ENCODE data around the gene ISG20L2.

ISG20L2 gene

DNA sequence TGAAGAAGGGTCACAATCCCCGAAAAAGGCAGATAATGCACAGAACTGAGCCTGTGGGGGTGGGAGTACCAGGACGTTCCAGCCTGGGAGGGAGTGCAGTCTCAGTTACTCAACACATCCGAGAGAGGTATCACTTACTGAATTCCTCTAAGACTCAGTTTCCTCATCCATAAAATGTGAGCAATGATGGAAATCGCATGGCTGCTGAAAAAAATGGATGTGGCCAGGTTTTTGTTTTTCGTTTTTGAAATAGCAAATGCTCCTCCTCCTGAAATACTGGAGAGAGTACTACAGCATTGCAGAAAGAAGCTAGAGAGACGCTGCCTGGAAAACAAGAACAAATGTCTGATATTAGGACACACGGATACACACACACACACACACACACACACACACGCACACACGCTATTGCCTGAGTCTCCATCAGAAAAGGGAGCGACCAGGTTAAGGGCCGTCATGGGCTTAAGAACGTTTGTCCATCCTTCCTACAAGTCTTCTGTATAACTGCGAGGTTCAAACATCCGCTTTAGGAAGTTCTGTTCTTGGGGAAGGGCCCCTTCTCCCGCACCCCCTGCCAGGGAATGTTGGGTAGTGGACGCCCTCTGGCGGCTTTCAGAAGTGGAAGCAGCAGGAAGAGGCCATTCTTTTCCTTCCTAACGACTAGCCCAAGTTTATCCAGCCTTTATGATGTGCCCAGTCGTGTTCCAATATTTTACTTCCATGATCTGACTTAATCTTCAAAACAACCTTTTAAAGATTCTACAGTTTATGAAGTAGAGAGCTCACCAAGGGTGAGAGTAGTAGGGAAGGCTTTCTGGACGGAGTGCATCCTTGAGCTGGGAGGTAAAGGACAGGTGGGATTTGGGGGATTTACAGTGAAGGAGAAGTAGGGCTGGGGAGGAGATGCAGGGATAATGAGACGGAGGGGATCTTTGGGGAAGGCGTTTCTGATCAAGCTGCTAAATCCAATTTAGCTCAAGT lies 50.7 kb downstream of the ISG20L2 start:
- Mint-ChIP-seq H3K4me3 (no peak overlapping the region), H3K9me3 (no peaks in the 10 kb centered on the region), H3K27ac (no peak overlapping the region), H3K4me1 (peaks cover 25% of the 10 kb centered on the region), H3K36me3 (no peaks in the 10 kb centered on the region), H3K27me3 (peaks cover 89% of the 10 kb centered on the region)
- no peak for ATAC-seq

DNA sequence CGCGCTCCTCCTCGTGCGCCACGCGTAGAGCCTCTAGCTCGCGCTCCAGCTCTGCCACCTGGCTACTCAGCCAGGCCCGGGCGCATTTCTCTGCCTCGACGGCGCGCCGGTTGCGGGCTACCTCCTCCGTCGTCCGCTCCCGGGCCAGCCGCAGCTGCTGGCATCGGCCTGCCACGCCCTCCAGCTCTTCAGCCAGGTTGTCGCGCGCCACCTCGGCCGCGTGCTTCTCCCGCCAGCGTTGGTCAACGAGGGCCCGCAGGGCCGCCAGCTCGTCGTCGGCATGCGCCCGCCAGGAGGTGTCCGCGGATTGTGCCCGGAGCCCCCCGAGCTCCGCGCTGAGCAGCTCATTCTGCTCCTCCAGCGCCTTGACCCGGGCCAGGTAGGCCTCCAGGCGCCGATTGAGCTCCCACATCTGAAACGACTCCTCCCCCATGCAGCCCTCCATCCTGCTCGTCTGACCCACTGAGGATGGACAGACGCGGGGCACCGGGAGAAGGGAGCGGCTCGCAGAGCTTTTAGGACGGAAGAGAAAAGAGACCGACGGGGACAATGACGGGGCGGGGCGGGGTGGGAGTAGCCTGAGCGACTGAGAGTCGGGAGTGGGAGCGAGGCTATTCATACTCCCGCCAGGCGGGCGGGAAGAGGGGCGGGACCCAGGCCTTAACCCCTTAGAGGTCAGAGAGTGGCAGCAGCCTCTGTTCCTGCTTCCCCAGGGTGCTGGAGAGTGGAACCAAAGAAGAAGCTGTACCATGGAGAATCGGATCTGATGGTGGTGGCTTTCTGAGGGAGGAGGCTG lies 51.5 kb downstream of the ISG20L2 start, which contains the start of gene NES:
Gene NES, minus strand, starts transcription at position 588 of the 796 bp plus-strand sequence. Its CDS starts 143 bp downstream, at position 445.
- Mint-ChIP-seq H3K27ac (no peak within 1 kb of the TSS), H3K36me3 (no peaks in the 10 kb centered on the region), H3K4me3 (no peak within 1 kb of the TSS), H3K27me3 (peaks cover 80% of the 10 kb centered on the region), H3K9me3 (no peaks in the 10 kb centered on the region), H3K4me1 (peaks cover 19% of the 10 kb centered on the region)
- ATAC-seq = no peak

DNA sequence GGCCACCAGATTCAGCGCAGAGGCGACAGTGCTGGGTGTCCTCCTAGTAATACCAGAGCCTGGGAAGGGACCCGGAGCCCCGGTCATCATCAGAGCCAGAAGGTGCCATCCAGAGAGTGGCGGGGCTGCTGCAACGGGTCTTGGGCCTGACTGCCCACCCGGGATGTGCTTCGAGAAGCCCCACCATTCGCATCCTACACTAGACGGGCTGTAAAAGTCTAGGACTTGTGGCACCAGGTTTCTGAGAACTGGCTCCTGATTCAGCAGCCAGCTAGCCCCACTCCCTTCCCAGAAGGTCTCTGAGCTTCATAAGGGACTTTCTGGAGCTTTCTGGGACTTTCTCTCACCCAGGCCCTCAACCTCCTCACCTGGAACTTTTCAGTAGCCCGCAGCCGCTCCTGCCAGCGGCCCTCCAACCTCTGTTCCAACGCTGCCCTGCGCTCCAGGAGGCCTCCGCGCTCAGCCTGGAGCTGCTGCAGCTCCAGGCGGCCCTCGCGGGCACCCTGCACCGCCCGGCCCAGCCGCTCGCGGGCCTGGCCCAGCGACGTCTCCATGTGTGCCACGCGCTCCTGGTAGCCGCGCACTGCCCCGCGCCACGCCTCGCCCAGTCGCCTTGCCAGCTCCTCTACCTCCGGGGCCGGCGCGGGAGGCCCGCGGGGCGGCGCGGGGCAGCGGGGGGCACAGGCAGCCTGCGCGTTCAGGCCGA lies 52.3 kb downstream of the ISG20L2 start:
- Mint-ChIP-seq H3K4me3 (no peak overlapping the region), H3K9me3 (no peaks in the 10 kb centered on the region), H3K27ac (no peak overlapping the region), H3K36me3 (no peaks in the 10 kb centered on the region), H3K4me1 (peaks cover 21% of the 10 kb centered on the region), H3K27me3 (peaks cover 79% of the 10 kb centered on the region)
- no peak for ATAC-seq

DNA sequence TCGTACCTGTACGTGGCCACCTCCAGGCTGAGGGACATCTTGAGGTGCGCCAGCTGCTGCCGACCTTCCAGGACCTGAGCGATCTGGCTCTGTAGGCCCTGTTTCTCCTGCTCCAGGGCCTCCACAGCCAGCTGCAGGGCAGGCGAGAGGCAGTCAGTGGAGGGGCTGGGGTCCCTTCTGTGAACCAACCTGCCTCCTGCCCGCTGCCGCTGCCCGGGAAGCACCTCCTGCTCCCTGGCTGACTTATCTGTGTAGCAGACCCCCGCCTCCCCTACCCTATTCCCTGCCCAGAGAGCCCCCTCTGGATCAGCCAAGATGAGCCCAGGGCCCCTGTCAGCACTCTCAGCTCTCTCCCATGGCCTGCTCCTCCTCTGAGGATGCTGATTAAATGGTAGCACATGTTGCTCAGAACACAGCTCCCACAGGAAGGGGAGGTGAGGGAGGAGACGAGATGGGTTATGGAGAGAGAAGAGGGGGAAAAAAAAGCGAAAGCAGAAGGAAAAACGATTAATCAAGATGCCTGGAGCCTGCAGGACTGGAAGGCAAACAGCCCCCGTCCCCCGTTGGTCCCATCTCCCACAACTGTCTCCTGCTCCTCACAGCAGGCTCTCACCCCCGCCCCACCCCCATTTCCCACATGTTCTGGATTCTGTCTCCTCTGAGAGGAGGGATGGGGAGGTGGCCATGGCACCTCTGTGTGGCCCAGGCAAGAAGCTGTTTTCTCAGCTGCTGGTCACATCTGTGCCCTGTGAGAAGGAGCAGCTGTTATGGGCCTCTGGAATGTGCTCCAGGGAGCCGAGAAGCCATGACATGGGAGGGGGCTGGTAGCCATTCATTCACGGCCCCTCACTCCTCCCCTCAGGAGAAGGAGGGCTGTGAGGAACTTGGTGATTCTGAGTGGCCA lies 53.1 kb downstream of the ISG20L2 start:
- H3K27ac Mint-ChIP-seq = no peak overlapping the region
- peaks cover 25% of the 10 kb centered on the region for H3K4me1 Mint-ChIP-seq
- ATAC-seq = no peak
- no peaks in the 10 kb centered on the region for H3K36me3 Mint-ChIP-seq
- H3K9me3 Mint-ChIP-seq = no peaks in the 10 kb centered on the region
- peaks cover 79% of the 10 kb centered on the region for H3K27me3 Mint-ChIP-seq
- H3K4me3 Mint-ChIP-seq = no peak overlapping the region

DNA sequence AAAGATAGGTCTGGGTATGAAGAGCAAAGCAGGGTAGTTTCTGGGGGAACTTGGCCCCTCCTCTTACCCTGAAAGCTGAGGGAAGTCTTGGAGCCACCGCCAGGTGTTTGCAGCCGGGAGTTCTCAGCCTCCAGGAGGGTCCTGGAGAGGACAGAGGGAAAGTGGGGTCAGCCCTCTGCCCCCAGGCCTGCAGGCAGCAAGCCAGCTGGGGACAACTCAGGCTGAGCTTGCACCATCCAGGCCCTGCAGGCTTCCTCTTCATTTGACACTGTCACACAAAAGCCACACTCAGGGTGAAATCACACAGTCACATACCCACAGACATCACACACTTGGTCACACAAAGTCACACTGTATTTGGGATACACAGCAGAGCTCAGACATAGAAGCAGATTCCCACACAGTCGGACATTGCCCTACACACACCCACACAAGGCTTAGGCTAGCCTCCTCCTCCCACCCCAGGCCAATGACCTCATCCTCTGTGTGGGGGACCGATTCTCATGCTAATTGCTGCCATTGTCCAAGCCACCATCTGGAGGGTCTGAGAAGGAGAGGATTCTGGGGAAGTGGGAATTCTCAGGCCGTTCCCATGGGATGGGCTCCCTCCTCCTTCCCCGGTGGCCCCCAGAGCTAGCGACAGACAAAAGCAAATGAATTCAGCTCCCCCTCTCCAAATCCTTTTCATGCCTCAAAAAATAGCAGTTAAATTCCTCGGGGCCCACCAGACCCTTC lies 55.0 kb downstream of the ISG20L2 start:
- H3K27ac Mint-ChIP-seq = no peak overlapping the region
- no peak for ATAC-seq
- peaks cover 33% of the 10 kb centered on the region for H3K4me1 Mint-ChIP-seq
- peaks cover 66% of the 10 kb centered on the region for H3K27me3 Mint-ChIP-seq
- H3K4me3 Mint-ChIP-seq = no peak overlapping the region
- H3K9me3 Mint-ChIP-seq = no peaks in the 10 kb centered on the region
- no peaks in the 10 kb centered on the region for H3K36me3 Mint-ChIP-seq

All from stimulated activated memory B cell treated with anti-CD40 and anti-IgM and Interleukin-4, amounts not matched to agents 10 μg/mL and 1 μg/mL and 100 μg/mL, for 72 hours (primary cell).